Skeletal muscle cell (primary cell): ENCODE data around the gene SEC14L1.
"Not testable (repeated sequence)": the region's sequence is repeated elsewhere in the genome, so short reads cannot be mapped to it uniquely, and the experiment has no call there.

ENCODE experiments used
- DNase-seq: peaks from one replicate; pipeline ENCODE4 v3.0.0-alpha.2; 2010; ENCODE audit warnings: low read depth
- H3K4me3 ChIP-seq: 2 replicates; pipeline ENCODE4 v1.5.1; 2011; ENCODE audit warnings: low read depth, mild to moderate bottlenecking, control low read depth, low read length, moderate library complexity

Gene SEC14L1

DNA sequence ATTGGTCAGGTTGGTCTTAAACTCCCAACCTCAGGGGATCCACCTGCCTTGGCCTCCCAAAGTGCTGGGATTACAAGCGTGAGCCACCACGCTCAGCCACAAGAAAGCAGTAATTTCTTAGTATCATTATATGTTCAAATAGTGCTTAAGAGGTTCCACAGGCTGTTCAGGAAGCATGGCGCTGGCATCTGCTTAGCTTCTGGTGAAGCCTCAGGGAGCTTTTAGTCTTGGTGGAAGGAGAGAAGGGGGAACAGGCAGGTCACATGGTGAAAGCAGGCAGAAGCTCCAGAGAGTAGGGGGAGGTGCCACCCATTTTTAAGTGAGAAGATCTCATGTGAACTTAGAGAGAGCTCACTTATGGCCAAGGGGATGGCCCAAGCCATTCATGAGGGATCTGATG is 3.7 kb upstream of the SEC14L1 start:
- no peak overlapping the region for H3K4me3 ChIP-seq
- no peak for DNase-seq

DNA sequence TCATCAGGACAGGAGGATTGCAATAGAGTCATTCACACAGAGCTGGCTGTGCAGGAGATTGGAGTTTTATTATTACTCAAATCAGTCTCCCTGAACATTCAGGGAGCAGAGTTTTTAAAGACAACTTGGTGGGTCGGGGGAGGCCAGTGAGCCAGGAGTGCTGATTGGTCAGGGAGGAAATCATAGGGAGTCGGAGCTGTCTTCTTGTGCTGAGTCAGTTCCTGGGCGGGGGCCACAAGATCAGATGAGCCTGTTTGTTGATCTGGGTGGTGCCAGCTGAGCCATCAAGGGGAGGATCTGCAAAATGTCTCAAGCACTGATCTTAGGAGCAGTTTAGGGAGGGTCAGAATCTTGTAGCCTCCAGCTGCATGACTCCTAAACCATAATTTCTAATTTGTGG is 2.9 kb upstream of the SEC14L1 start:
- DNase-seq, H3K4me3 ChIP-seq: not testable (repeated sequence)

DNA sequence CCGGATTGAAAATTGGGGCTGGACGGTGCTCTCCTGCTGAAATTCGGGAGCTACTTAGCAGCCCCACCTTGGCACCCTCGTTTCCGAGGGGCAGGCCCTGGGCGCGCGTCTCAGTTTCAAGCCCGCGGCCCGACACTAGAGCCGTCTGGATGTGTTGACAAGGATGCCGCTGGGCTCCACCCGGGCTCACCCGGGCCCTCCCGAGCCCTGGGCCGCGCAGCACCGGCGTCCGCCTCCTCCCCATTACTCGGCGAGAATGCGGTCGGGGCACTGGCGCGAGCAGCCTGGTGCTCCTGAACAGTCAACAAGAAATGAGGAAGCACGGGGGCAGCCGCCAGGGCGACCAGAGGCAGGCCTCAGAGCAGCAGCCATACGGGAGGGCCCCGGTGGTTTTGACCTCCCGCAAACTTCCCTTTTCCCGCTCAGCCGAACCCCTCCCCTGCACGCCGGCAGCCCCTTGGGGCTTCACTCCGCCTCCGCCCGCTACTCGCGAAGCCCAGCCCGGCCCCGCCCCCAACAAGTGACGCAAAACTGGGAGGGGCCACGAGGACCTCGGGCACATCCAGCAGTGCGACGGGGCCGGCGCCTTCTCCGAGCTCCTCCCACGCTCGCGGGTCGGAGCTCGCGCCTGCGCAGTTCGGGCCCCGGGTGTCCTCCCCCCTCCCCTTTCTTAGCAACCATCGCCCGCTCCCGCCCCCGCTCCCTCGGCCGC is 447 bp upstream of the SEC14L1 start:
- peak overlapping the region; percentile 39 for H3K4me3 ChIP-seq
- peak; percentile 96 for DNase-seq

DNA sequence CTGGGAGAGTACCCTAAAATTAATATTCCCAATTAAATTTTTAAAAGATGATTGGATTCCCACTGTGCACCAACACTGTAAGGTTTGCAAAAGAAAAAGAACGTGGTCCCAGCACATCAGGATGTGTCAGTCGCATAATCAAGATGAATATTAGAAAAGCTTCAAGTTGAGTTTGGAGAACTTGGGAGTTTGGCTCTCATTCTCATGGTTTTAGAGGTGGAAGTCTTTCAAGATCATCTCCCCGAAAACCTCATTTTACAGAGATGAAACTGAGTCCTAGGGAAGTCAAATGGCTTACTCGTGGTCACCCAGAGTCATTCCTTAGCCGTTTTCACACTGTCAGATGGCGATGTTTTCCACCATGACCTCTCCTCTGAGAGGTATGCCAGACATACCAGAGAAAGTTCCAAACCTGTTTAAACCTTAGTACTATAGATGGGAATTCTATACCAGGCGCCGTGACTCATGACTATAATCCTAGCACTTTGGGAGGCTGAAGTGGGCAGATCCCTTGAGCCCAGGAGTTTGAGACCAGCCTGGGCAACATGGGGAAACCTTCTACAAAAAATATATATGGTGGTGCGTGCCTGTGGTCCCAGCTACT is 1.2 kb downstream of the SEC14L1 start:
- no peak for DNase-seq
- H3K4me3 ChIP-seq = peak overlapping the region; percentile 83

DNA sequence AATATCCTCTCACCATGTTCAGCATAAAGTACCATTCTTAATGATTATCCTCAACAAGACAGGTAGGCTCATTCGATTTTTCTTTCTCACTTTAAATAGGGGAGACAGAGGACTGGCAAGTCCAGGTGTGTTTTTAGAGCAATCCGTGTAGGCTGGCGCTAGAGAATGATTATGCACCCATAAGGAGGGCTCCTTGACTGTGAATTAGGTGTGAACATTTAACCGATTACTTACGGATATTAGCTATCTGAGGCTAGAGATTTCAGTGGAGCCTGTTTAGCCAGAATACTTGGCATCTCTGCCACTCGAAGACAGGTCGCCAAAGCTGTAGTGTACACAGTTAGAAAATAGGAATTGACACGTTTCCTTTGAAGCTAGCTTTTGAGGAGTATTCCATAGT is 1.9 kb downstream of the SEC14L1 start:
- DNase-seq = no peak
- no peak overlapping the region for H3K4me3 ChIP-seq

DNA sequence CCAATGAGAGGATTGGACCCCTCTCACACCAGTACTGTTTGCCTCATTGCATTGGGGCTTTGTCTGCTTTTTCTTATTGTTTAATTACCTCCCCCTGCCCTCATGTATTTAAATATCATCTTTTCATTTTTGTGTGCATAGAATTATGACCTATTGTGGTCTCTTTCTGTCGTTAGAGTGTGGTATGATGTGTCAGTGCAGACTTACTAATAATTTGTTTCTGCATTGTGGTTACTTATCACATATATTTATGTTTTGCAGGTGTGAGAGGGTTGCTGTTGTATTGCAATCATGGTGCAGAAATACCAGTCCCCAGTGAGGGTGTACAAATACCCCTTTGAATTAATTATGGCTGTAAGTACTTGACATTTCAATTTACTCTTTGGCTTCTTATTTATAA is 2.5 kb downstream of the SEC14L1 start:
- H3K4me3 ChIP-seq = no peak overlapping the region
- no peak for DNase-seq

DNA sequence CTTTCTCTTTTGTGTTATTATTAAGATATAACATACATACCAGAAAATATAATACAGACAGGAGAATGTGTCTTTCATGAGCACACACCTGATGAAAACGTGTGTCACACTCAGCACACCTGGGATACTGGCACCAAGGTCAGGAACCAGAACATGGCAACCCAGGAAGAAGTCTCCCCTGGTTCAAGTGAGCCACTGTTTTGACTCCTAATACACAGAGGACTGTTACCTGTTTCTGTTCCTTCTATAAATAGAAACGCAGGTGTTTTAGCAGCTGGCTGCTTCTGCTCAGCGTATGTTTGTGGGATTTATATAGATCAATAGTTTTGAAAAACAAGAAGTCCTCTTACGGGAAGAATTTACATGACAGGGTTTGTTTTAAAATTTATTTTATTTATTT is 3.5 kb downstream of the SEC14L1 start:
- DNase-seq = no peak
- no peak overlapping the region for H3K4me3 ChIP-seq

DNA sequence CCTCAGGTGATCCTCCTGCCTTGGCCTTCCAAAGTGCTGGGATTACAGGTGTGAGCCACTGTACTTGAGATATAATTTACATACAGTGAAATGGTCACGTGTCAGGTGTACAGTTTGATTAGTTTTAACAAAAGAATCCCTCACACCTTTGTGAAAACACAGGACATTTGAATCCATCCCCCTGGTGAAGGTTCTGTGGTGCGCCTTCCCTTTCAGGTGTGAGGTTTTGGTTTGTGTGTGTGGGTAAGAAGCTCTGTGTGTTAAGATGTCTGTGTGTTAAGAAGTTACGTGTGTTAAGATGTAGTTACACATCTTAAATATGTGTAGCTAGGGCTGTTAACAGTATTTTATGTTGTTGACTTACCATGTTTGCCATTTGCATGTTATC is 4.4 kb downstream of the SEC14L1 start:
- no peak overlapping the region for H3K4me3 ChIP-seq
- no peak for DNase-seq

DNA sequence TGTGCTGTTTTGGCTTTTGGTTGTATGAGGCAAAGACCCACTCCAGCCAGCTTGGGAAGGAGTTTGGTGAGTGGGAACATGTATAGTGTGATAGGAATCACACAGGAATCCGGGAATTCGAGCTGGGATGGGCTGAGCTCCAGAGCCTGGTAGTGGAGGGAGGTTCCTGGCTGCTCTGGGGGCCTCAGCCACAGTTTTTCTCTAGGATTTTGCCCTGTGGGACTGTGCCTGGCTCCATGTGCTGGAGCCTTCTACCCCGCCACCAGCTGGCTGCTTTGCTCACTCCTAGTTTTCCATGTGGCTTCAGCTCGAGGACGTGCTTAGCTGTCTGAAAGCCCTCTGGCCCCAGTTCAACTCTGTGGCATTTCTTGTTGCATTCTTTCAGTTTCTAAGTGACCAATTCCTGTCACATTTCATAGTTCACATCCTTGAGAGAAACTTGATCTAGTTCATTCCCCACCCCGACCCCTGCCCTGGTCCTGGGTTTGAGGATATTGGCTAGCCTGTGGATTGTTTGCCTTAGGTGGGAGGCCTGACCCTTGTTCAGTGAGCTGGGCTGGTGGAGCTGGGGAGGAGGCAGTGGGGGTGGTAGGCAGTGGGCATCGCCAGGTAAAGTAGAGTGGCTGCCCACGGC is 5.0 kb downstream of the SEC14L1 start:
- DNase-seq = no peak
- H3K4me3 ChIP-seq = no peak overlapping the region

DNA sequence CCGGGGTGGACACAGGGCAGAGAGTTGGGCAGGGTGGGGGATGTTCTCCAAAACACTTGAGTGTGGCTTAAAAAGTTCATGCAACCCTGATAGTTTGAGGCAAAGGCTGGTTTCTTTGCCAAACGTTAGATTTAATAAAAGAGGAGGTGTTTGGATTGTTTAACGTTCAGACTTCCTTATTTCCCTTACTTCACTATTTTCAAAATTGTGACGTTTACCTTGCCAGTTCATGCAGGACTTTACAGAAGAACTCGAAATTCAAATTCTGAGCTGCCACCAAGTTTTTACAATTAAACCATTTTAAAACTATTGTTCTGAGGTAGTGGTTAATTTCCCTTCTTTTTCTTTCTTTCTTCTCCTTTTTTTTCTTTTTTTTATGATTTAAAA is 5.5 kb downstream of the SEC14L1 start:
- DNase-seq = no peak
- no peak overlapping the region for H3K4me3 ChIP-seq

DNA sequence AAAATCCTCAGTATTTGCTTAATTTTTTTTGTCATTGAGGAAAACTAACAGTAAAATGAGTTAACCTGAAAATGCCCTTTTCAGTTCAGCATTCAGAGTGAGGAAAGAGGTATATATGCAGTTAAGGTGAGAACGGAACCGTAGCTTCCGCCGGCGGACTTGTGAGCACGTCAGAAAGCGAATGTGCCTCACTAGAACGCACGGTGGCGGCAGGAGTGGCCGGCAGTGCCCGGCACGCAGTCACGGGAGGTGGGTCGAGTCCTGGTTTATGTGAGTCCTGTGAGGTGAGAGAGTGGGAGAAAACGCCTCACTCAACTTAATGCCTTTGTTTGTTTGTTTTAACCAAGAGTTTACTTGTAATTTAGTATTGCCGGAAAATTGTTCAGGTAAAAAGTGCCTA is 6.1 kb downstream of the SEC14L1 start:
- H3K4me3 ChIP-seq = no peak overlapping the region
- DNase-seq = no peak

DNA sequence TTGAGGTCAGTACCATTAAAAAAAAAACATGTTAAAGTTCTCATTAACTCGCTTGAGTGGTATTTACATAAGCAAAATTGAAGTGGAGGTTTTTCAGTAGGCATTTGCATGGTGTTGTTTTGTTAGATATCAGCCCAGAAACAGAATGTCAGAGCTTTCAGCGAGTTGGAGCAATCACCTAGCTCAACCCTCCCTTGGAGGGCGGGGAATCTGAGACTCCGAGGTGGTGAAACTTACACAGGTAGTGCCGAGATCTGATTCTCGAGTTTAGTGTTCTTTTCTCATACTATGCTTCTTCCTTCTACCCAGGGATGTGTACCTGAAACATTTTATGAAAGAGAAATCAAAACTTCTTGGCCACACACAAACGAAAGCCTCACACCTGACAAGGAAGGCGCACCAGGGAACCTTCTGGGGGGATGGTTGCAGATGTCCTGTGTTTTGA is 6.6 kb downstream of the SEC14L1 start:
- no peak for DNase-seq
- H3K4me3 ChIP-seq = no peak overlapping the region

DNA sequence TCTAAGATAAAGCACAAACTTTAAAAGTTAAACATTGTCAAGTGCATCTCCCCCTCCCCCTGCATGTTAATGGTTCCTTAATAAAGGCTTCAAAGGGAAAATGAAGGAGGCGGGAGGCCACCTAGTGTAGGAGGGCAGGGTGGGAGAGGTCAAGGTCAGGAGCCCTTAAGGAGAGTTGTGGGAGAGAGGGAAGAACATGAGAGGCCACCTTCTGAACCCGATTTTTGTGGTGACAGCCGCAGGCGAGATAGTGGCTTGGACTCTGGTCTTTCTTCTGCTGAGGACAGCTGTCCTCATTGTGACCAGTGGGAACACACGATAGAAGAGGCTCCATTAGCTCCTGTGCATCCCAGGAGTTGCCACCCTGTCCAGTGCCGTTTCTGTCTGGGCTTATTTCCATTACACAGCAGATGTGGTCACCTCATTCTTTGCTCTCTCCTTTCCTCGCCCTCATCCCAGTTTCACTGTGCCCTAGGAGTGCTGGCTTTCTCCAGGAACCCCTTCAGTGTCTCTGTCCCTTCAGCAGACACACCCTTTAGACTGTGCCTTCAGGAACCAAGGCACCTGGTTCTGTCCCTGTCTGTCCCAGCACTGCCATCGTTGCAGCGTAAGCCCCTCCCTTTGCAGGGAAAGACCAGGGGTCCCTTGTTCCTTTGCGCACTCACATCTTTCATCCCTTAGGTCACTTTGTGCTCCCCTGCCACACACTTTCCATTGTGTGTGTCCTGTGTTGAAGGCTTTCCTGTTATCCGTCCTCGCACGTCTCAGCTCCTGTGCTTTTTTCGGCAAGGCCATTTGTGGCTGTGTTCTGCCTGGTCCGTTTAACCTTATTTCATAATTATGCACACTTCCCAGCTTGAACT is 7.5 kb downstream of the SEC14L1 start:
- no peak for DNase-seq
- H3K4me3 ChIP-seq = no peak overlapping the region

DNA sequence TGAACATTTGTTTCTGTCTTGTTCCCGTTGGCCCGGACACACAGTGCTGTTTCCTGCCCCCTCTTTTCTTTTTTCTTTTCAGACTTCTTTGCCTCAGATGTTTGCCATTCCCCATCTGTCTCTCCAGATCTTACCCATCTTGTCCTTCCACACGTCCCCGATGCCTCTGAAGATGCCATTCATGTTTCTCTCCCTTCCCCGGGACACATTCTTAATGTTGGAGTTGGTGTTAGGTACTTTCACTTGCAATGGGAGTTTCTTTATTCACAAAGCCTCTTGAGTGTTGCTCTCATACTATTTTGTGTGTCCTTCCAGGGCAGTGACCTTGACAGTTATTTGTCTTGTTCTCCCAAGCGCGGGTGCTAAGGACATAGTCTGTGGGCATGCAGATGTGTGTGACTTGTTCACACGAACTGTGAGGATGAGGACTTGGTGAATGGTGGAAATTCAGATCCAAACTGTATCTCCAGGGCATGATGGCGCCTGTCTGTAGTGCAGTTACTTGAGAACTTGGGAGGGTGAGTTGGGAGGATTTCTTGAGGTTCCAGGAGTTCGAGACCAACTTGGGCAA is 8.3 kb downstream of the SEC14L1 start:
- DNase-seq = no peak
- H3K4me3 ChIP-seq = no peak overlapping the region

DNA sequence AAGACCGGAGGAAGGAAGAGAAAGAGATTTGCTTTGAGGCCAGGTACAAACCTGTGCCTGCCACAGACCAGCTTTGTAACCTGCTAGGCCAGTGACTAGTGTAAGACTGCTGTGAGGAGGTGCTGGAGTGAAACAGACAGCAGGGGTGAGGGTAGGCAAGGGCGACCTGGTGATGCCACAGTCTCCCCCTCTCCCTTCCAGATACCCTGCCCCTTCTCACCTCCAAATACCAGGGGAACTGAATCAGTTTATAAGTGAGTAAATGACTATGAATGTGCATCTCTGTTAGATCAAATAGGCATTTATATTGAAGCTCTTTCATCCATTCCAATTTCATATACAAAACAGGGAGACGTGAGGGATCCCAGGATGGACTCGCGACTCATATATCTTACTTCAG is 9.4 kb downstream of the SEC14L1 start:
- no peak for DNase-seq
- H3K4me3 ChIP-seq = no peak overlapping the region

DNA sequence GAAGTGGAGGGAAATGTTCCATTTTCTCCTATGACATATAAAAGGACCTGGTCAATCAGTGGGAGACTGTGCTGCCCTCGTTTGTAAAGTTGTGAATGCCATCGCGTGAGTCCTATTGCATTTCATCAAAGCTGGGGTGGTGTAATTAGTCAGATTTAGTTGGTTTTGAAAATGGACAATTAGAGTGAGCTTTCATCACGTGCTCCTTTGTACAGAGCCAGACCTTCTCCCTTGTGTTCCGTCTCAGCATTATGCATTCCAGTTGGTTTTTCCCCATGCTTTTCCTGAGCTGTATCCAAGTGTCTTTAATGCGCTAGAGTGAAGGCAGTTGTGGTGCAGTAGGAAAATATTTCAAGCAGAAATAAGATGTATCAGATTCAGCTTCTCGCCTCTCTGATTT is 10.4 kb downstream of the SEC14L1 start:
- DNase-seq = no peak
- H3K4me3 ChIP-seq = no peak overlapping the region

DNA sequence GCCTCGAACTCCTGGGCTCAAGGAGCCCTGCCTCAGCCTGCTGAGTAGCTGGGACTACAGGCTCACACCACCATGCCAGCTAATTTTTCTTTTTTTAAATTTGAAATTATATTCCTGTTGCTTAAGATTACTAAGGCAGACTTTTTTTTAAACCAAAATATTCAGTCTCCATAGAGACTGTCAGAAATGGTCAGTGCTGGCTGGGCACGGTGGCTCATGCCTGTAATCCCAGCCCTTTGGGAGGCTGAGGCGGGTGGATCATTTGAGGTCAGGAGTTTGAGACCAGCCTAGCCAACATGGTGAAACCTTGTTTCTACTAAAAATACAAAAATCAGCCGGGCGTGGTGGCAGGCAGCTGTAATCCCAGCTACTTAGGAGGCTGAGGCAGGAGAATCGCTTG is 11.3 kb downstream of the SEC14L1 start:
- H3K4me3 ChIP-seq, DNase-seq: not testable (repeated sequence)

DNA sequence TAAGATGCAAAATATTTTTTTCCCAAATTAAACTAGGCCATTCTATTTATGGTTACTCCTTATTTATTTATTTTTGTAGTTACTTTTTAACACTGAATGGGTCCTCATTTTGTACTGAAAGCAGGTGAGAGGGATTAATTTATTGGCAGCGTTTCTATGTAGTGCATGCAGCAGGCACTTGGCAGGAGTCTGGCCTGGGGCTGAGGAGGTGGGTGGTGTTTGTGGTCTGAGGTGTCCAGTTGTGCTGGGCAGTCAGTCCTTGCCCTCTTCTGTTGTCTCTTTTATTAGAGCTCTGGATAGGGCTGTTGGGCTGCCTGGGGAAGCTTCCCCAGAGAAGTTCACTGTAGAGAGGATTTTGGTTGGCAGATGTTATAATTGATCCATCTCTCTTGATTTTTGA is 12.7 kb downstream of the SEC14L1 start:
- no peak overlapping the region for H3K4me3 ChIP-seq
- no peak for DNase-seq

DNA sequence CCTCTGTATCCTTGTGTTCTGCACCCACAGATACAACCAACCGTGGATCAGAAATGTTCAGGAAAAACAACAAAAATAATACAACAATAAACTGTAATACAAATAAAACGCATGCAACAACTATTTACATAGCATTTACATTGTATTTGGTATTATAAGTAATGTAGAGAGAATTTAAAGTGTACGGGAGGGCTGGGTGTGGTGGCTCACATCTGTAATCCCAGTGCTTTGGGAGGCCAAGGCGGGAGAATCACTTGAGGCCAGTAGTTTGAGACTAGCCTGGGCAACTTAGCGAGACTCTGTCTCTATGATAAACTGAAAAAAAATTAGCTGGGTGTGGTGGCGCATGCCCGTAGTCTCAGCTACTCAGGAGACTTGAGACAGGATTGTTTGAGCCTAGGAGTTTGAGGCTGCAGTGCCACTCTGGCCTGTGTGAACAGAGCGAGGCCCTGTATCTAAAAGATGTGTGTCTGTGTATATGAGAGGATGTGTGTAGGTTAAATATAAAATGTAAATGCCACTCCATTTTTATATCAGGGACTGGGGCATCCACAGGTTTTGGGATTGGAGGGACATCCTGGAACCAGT is 13.3 kb downstream of the SEC14L1 start:
- H3K4me3 ChIP-seq = no peak overlapping the region
- DNase-seq = no peak
